Subcutaneous abdominal adipose tissue (tissue), 5 donors: ENCODE data around the gene EHBP1.

Experiments used
- H3K27ac ChIP-seq: one replicate; pipeline ENCODE4 v1.7.0; 2013; ENCODE audit warnings: low read depth, mild to moderate bottlenecking, inconsistent platforms, low read length, moderate library complexity
- H3K27me3 ChIP-seq, 5 donors: one replicate each; pipeline ENCODE4 v1.7.0; 2013; ENCODE audit warnings: low read length in 5 of 5, inconsistent platforms in 1 of 5; ENCODE audit not compliant: control insufficient read depth in 5 of 5, insufficient read depth in 4 of 5
- H3K36me3 ChIP-seq, 5 donors: one replicate each; pipeline ENCODE4 v1.7.0; 2013; ENCODE audit warnings: low read length in 5 of 5; ENCODE audit not compliant: control insufficient read depth in 5 of 5, insufficient read depth in 5 of 5
- H3K4me1 ChIP-seq, 5 donors: one replicate each; pipeline ENCODE4 v1.7.0; 2013; ENCODE audit warnings: low read length in 5 of 5, mild to moderate bottlenecking in 3 of 5, moderate library complexity in 1 of 5; ENCODE audit not compliant: control insufficient read depth in 5 of 5, insufficient read depth in 5 of 5
- H3K4me3 ChIP-seq, 5 donors: one replicate each; pipeline ENCODE4 v1.7.0; 2013; ENCODE audit warnings: low read length in 5 of 5, low read depth in 1 of 5
- H3K9ac ChIP-seq, 5 donors: one replicate each; pipeline ENCODE4 v1.7.0; 2013; ENCODE audit warnings: low read length in 5 of 5, mild to moderate bottlenecking in 4 of 5, moderate library complexity in 3 of 5
- H3K9me3 ChIP-seq, 5 donors: one replicate each; pipeline ENCODE4 v1.7.0; 2013; ENCODE audit warnings: low read length in 5 of 5; ENCODE audit not compliant: control insufficient read depth in 5 of 5
- donor health status: healthy.
- donor health status: healthy.
- donor health status: healthy.
- donor health status: healthy.
- donor health status: healthy.

The EHBP1 gene

DNA sequence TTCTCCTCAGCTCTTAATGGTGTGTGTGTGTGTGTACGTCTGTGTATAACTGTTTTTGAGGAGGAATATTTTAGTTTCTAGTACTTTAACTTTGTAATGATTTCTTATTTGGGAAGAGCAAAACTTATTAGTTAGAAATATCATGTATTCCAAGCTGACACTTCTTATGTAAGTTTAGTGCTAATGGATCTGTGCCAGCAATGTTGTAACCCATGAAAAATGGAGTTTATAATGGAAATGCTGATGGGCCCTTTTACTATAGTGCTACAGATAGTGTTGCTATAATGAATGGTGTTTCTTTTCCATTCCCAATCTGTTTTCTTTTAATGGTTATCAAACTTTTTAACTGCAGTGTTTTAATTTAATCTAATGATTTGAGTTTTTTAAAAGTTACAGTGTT lies 295.3 kb downstream of the EHBP1 start:
- peaks cover 0 to 12% (median 6%) of the 10 kb centered on the region in 5 donors for H3K4me1 ChIP-seq
- H3K4me3 ChIP-seq, result no peak overlapping the region
- H3K27me3 ChIP-seq, result no peaks in the 10 kb centered on the region
- H3K9me3 ChIP-seq, result no peaks in the 10 kb centered on the region
- peaks cover 9 to 29% (median 26%) of the 10 kb centered on the region in 5 donors for H3K36me3 ChIP-seq
- peak overlapping the region; percentile 22 for H3K27ac ChIP-seq
- H3K9ac ChIP-seq, result no peak overlapping the region

DNA sequence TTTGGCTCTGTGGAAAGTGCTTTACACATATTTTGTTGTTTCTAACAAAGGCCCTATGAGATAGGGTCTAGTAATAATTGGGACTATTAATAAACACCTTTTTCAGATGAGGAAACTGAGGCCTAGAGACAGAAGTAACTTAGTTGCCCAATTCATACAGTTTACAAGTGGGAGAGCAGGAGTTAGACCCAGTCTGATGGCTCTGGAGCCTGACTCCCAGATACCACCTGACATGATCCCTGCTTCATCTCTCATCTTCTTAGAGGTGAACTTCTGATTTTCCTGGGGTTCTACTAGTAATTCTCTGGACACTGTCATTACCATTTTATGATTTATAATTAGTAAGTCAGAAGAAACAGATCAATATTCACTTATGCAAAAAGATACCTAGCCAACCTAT lies 296.1 kb downstream of the EHBP1 start:
- Histone ChIP-seq H3K27ac (no peak overlapping the region), H3K9ac (no peak overlapping the region), H3K9me3 (no peaks in the 10 kb centered on the region), H3K4me1 (peaks cover 0 to 12% (median 6%) of the 10 kb centered on the region in 5 donors), H3K4me3 (no peak overlapping the region), H3K36me3 (peaks cover 7 to 31% (median 20%) of the 10 kb centered on the region in 5 donors), H3K27me3 (no peaks in the 10 kb centered on the region)

DNA sequence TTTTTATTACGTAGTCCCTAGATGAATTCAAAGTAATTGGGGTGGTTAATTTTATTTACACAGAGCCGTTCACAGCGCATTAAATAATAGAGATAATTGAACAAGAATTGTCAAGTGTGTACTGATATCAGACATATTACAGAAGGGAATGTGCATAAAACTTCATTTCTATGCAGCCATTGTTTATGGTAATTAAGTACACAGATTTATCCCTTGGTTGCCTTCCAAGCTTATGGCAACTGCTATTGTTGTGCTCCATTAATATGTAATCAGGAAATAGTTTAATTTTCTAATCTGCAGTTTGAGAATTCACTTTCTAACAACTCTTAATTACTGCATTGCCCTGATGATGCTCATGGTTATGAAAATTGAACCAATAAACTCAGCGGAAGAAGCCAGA lies 297.8 kb downstream of the EHBP1 start:
- H3K27ac ChIP-seq, result no peak overlapping the region
- no peak overlapping the region for H3K4me3 ChIP-seq
- no peaks in the 10 kb centered on the region for H3K27me3 ChIP-seq
- peaks cover 0 to 29% (median 11%) of the 10 kb centered on the region in 5 donors for H3K36me3 ChIP-seq
- no peaks in the 10 kb centered on the region for H3K9me3 ChIP-seq
- no peak overlapping the region for H3K9ac ChIP-seq
- peaks cover 0 to 12% (median 6%) of the 10 kb centered on the region in 5 donors for H3K4me1 ChIP-seq

DNA sequence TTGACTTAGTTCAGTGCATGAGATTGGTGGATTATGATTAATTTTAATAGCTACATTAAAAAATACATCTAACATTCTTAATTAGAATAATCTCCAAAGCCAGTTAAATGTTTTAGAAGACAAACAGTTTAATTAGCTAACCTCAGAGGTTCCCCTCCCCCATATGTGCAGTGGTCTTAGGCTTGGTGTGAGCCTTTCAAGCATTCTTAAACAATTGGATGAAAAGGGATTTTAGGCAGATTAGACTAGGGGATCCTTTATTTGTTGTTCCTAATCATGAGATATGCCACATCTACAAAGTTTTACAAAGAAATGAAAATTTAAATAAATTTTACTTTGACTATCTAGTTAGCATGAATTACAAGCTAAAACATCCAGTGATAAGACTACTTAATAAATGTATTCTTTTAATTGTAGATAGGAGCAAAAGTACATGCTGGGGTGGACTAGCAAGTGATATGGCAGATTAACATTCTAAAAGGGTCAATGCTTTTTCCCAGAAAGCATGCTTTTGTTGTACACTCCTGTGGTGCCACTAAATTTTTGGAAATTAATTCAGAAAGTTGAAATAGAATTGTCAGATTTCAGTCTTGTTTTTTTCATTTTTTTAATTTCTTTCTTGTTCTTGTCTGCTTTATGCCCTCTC lies 302.4 kb downstream of the EHBP1 start:
- H3K4me3 ChIP-seq, result no peak overlapping the region
- H3K36me3 ChIP-seq, result peaks cover 0 to 40% (median 9%) of the 10 kb centered on the region in 5 donors
- no peak overlapping the region for H3K27ac ChIP-seq
- H3K4me1 ChIP-seq, result no peaks in the 10 kb centered on the region
- no peaks in the 10 kb centered on the region for H3K9me3 ChIP-seq
- no peaks in the 10 kb centered on the region for H3K27me3 ChIP-seq
- H3K9ac ChIP-seq, result no peak overlapping the region

DNA sequence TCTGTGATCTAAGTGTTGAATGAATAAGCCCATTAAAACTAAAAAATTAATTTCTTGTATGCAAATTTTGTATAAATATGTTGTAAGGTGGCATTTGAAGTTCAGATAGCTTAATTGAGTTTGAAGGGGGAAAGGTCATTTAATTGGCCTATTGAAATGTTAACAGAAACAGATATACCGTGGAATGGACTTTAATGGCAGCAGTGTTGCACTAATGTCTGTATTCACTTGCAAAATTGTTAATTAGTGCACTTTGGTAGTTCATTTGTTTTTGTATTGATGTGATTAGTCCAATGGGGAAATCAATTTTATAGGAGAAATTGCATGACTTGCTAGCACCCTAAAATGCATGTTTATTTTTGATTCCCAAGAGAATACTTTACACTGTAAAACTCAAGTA lies 303.3 kb downstream of the EHBP1 start:
- Histone ChIP-seq H3K4me1 (no peaks in the 10 kb centered on the region), H3K36me3 (peaks cover 0 to 42% (median 18%) of the 10 kb centered on the region in 5 donors), H3K27ac (no peak overlapping the region), H3K4me3 (no peak overlapping the region), H3K27me3 (no peaks in the 10 kb centered on the region), H3K9ac (no peak overlapping the region), H3K9me3 (no peaks in the 10 kb centered on the region)

DNA sequence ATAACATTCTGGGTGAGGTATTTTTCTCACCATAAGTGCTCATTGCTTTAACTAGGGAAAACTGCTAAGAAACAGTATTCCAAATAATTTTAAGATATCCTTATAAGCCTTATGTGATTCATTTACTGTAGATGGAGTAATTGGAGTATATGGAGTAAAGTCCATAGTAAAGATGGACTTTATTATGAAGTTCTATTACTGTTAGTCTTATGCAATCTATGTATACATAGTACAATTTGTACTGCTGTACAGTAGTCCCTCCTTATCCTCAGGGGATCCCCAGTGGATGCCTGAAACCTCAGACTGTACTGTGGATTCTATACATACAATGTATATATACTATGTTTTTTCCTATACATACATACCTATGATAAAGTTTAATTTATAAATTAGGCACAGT lies 304.0 kb downstream of the EHBP1 start:
- Histone ChIP-seq H3K27ac (no peak overlapping the region), H3K4me3 (no peak overlapping the region), H3K27me3 (no peaks in the 10 kb centered on the region), H3K9ac (no peak overlapping the region), H3K36me3 (peaks cover 0 to 38% (median 19%) of the 10 kb centered on the region in 5 donors), H3K9me3 (no peaks in the 10 kb centered on the region), H3K4me1 (no peaks in the 10 kb centered on the region)

DNA sequence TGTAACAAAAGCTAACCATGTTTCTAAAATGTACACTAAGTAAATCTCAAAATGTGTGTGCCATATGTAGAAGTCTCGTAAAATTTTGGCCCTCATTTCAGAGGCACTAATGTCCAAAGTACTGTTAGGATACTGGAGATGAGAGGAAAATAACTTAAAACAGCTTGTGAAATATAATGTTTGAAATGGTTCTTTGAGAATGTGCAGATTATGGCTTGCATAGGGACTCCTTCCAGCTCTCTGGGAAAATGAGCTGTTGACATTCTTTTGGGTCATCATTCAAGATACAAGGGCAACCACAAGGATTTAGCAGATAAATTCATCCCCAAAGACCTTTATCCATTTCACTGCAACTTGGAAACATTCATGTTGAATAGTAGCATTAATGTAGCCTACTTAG lies 307.0 kb downstream of the EHBP1 start:
- no peaks in the 10 kb centered on the region for H3K9me3 ChIP-seq
- H3K4me1 ChIP-seq, result no peaks in the 10 kb centered on the region
- H3K4me3 ChIP-seq, result no peak overlapping the region
- no peaks in the 10 kb centered on the region for H3K27me3 ChIP-seq
- no peak overlapping the region for H3K9ac ChIP-seq
- no peak overlapping the region for H3K27ac ChIP-seq
- H3K36me3 ChIP-seq, result peaks cover 3 to 29% (median 22%) of the 10 kb centered on the region in 5 donors

DNA sequence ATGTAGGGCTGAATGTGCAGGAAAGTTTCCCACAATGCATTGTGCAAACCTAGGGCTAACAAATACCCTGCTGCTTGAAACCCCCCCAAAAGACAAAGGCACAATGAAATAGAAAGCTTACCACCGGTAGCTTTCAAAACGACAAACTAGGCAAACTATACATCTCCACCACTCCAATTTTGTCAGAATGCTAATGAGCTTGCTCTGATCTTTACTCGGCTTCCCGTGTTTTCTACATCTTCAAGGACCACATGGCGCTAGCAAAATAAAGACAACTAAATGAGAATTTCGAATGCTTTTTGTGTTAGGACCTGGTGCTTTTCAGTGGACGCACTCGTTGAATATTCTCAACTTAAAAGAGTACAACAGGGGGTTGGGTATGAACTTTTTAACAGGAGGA lies 307.9 kb downstream of the EHBP1 start:
- Histone ChIP-seq H3K27ac (no peak overlapping the region), H3K4me3 (no peak overlapping the region), H3K9me3 (no peaks in the 10 kb centered on the region), H3K36me3 (peaks cover 3 to 29% (median 22%) of the 10 kb centered on the region in 5 donors), H3K9ac (no peak overlapping the region), H3K4me1 (no peaks in the 10 kb centered on the region), H3K27me3 (no peaks in the 10 kb centered on the region)

DNA sequence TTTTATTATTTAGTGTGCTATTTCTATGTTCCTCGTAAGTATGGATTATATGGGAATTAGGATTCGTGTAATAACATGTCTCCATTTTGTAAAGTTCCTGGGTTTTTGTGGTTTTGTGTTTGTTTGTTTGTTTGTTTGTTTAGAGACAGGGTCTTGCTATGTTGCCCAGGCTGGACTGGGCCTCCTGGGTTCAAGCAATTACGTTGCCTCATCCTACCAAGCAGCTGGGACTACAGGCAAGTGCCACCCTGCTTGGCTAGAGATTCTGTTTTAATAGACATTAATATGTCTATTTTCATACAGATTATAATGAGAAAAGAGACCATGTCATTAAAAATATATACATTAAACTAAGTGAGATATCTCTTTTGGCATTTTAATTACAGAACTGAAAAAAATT lies 309.9 kb downstream of the EHBP1 start:
- no peak overlapping the region for H3K27ac ChIP-seq
- no peak overlapping the region for H3K9ac ChIP-seq
- H3K9me3 ChIP-seq, result no peaks in the 10 kb centered on the region

DNA sequence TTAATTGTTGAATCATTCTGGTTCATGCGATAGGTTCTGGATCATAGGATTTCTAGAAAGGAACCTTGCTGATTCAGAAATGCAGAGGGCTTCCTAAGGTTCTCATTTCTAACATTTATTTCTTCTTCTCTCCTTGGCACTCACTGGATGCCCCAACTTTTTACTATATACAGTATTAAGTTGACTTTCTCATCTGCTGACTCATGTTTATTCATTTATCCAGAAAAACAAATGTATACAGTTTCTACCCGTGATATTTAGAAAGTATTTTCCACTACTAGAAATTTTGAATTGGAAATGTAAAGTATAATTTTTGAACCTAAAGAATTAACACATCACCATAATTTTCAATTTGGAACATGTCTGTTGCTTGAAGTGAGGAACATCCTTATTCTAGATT lies 312.9 kb downstream of the EHBP1 start:
- peaks cover 8 to 37% (median 20%) of the 10 kb centered on the region in 5 donors for H3K36me3 ChIP-seq
- no peaks in the 10 kb centered on the region for H3K27me3 ChIP-seq
- H3K9ac ChIP-seq, result no peak overlapping the region
- H3K4me3 ChIP-seq, result no peak overlapping the region
- H3K9me3 ChIP-seq, result no peaks in the 10 kb centered on the region
- H3K27ac ChIP-seq, result no peak overlapping the region
- no peaks in the 10 kb centered on the region for H3K4me1 ChIP-seq

More for the DNA sequence above, 309.9 kb downstream of the EHBP1 start:
- Histone ChIP-seq H3K36me3 (peaks cover 3 to 23% (median 20%) of the 10 kb centered on the region in 5 donors), H3K27me3 (no peaks in the 10 kb centered on the region), H3K4me1 (no peaks in the 10 kb centered on the region), H3K4me3 (no peak overlapping the region)
